CD14-positive monocyte (primary cell): ENCODE data around the gene EYS. TPM values are rescaled to one million over a fixed set of nuclear protein-coding genes. Genes with fewer than 3 reads are reported as not detected.

Experiments
- DNase-seq, 3 donors: peaks; one replicate each; pipeline ENCODE4 v3.0.0-alpha.2; 2011 to 2022
- H2AFZ ChIP-seq: 2 replicates; pipeline ENCODE4 v1.6.0; 2012; ENCODE audit warnings: mild to moderate bottlenecking, low read depth, low read length, inconsistent platforms; ENCODE audit not compliant: insufficient read depth, poor library complexity, severe bottlenecking
- H3K27ac ChIP-seq, 2 donors: 1 replicate in 1 of 2; 2 replicates in 1 of 2; pipeline ENCODE4 v1.5.1; 2012 to 2013; ENCODE audit warnings: low read length in 2 of 2, control low read depth in 1 of 2, inconsistent platforms in 1 of 2, low read depth in 1 of 2, mild to moderate bottlenecking in 1 of 2
- H3K27me3 ChIP-seq, 2 donors: one replicate each; pipeline versions ENCODE4 v1.6.0 to v1.6.1; 2011 to 2013; ENCODE audit warnings: low read length in 2 of 2; ENCODE audit not compliant: control insufficient read depth in 2 of 2, insufficient read depth in 2 of 2
- H3K36me3 ChIP-seq, 2 donors: replicated peaks in 1 of 2; 1 replicate in 1 of 2; 2 replicates in 1 of 2; pipeline versions ENCODE4 v1.5.1 to v1.6.1; 2012 to 2013; ENCODE audit warnings: low read length in 2 of 2, control low read depth in 1 of 2, inconsistent platforms in 1 of 2, mild to moderate bottlenecking in 1 of 2; ENCODE audit not compliant: insufficient read depth in 2 of 2, control insufficient read depth in 1 of 2
- H3K4me1 ChIP-seq, 2 donors: 1 replicate in 1 of 2; 2 replicates in 1 of 2; pipeline versions ENCODE4 v1.5.1 to v1.6.1; 2012 to 2013; ENCODE audit warnings: low read length in 2 of 2, control low read depth in 1 of 2, inconsistent platforms in 1 of 2, mild to moderate bottlenecking in 1 of 2, moderate library complexity in 1 of 2; ENCODE audit not compliant: insufficient read depth in 2 of 2, control insufficient read depth in 1 of 2
- H3K4me2 ChIP-seq: replicated peaks from 2 replicates; pipeline ENCODE3; 2012; ENCODE audit warnings: low read length, moderate library complexity, mild to moderate bottlenecking; ENCODE audit not compliant: poor library complexity, severe bottlenecking; ENCODE audit errors: extremely low read depth
- H3K4me3 ChIP-seq, 3 experiments: fragments of 200-600 bp in 1 of 3; sonication (generic) in 1 of 3; replicated peaks in 1 of 3; 1 replicate in 2 of 3; 2 replicates in 1 of 3; pipeline ENCODE4 v1.5.1; 2011 to 2013; ENCODE audit warnings: low read length in 3 of 3, mild to moderate bottlenecking in 3 of 3, control low read depth in 2 of 3, low read depth in 2 of 3, inconsistent platforms in 1 of 3, moderate library complexity in 1 of 3
- H3K79me2 ChIP-seq: 2 replicates; pipeline ENCODE4 v1.6.0; 2012; ENCODE audit warnings: mild to moderate bottlenecking, control low read depth, inconsistent platforms, low read length, moderate library complexity; ENCODE audit not compliant: insufficient read depth
- H3K9ac ChIP-seq: 2 replicates; pipeline ENCODE4 v1.6.0; 2017; ENCODE audit warnings: low read length, mild to moderate bottlenecking; ENCODE audit not compliant: insufficient read depth, poor library complexity, severe bottlenecking
- H3K9me3 ChIP-seq, 2 donors: replicated peaks in 1 of 2; 1 replicate in 1 of 2; 2 replicates in 1 of 2; pipeline versions ENCODE4 v1.5.1 to v1.6.1; 2012 to 2013; ENCODE audit warnings: low read length in 2 of 2, control low read depth in 1 of 2; ENCODE audit not compliant: control insufficient read depth in 1 of 2, insufficient read depth in 1 of 2
- H4K20me1 ChIP-seq: 2 replicates; pipeline ENCODE4 v1.6.0; 2012; ENCODE audit warnings: mild to moderate bottlenecking, low read length, control low read depth, moderate library complexity; ENCODE audit not compliant: insufficient read depth
- H3K27ac Mint-ChIP-seq, 7 donors: one replicate each; pipeline ENCODE4 v1.8.0; 2020; ENCODE audit warnings: mild to moderate bottlenecking in 7 of 7, mixed read lengths in 7 of 7, moderate library complexity in 6 of 7, inconsistent platforms in 2 of 7
- H3K27me3 Mint-ChIP-seq, 3 donors: one replicate each; pipeline ENCODE4 v1.8.0; 2021 to 2022; ENCODE audit warnings: low read depth in 3 of 3, mild to moderate bottlenecking in 3 of 3, mixed read lengths in 3 of 3, moderate library complexity in 3 of 3, inconsistent platforms in 1 of 3
- H3K36me3 Mint-ChIP-seq, 2 donors: one replicate each; pipeline ENCODE4 v1.8.0; 2020; ENCODE audit warnings: mixed read lengths in 2 of 2, inconsistent platforms in 1 of 2, mild to moderate bottlenecking in 1 of 2
- H3K4me1 Mint-ChIP-seq: one replicate; pipeline ENCODE4 v1.8.0; 2020; ENCODE audit warnings: mild to moderate bottlenecking, mixed read lengths
- H3K4me3 Mint-ChIP-seq, 2 donors: one replicate each; pipeline ENCODE4 v1.8.0; 2020; ENCODE audit warnings: mild to moderate bottlenecking in 2 of 2, mixed read lengths in 2 of 2, moderate library complexity in 1 of 2
- H3K9me3 Mint-ChIP-seq, 7 donors: one replicate each; pipeline ENCODE4 v1.8.0; 2020 to 2022; ENCODE audit warnings: mixed read lengths in 7 of 7, mild to moderate bottlenecking in 6 of 7, moderate library complexity in 6 of 7, inconsistent platforms in 2 of 7
- WGBS: methylation state at CpG from one replicate; pipeline ENCODE4 v1.1.5; 2013; ENCODE audit warnings: missing lambda C conversion rate; ENCODE audit not compliant: insufficient coverage; 5-methylcytosine and 5-hydroxymethylcytosine counted together
- intact Hi-C, 2 donors: fragments of 100-400 bp; cut with micrococcal nuclease; formaldehyde crosslinking; loops; one replicate each; pipeline versions ENCODE4 v1.15.0 to v1.15.1; 2023
- polyA plus RNA-seq, 3 donors: library from polyadenylated mRNA; depleted of rRNA in 1 of 3; unstranded in 2 of 3; stranded (reverse) in 1 of 3; fragments of 300-500 nt in 2 of 3; fragments of >200 nt in 1 of 3; fragmentation: Illumina TruSeq in 2 of 3; gene quantifications; 1 replicate in 2 of 3; 2 replicates in 1 of 3; pipeline ENCODE4 v1.2.3, GENCODE V29; 2012 to 2021
- TF ChIP-seq, protein P1 (sequence below): fragments of 200-600 bp; IDR thresholded peaks from one replicate; pipeline ENCODE4 v1.8.0; 2022; ENCODE audit warnings: antibody characterized with exemption, mild to moderate bottlenecking

The EYS gene
- polyA plus RNA-seq, 3 donors = 0.01 to 0.03 TPM; not detected in 1

DNA sequence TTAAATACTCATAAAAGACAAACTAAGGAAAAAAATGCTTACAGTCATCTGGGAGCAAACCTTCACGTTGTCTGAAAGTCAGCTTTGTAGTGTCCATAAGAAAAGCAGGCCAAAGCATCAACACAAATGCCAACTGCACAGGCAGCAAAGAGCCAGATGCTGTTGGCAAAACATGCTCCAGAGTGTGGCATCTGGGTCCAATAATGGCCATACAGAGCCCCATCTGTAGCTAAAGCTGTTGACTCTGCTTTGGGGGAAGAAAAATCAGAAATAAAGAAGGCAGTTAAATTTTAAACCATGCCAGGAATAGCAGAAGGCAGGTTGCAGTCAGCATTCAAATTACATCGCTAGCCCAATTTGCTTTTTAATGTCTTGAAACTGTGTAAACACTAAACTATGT is 776.3 kb downstream of the EYS start:
- Mint-ChIP-seq H3K27ac (no peak overlapping the region), H3K4me1 (no peaks in the 10 kb centered on the region), H3K4me3 (no peak overlapping the region), H3K9me3 (peaks cover 0 to 4% (median 2%) of the 10 kb centered on the region in 7 donors), H3K36me3 (no peaks in the 10 kb centered on the region), H3K27me3 (peaks cover 0 to 1% (median 0%) of the 10 kb centered on the region in 3 donors)
- H3K9ac ChIP-seq = no peak overlapping the region
- DNase-seq = no peak
- H3K36me3 ChIP-seq = no peaks in the 10 kb centered on the region
- no peaks in the 10 kb centered on the region for H3K4me1 ChIP-seq
- no peak overlapping the region for H2AFZ ChIP-seq
- H3K9me3 ChIP-seq = peaks cover under 1 to 7% of the 10 kb centered on the region in 2 donors
- WGBS = 86% methylated on average over 1 of the region's 2 CpGs
- intact Hi-C loops = no loop called here
- no peak overlapping the region for H3K4me2 ChIP-seq
- H3K27ac ChIP-seq = no peak overlapping the region
- TF ChIP-seq, protein P1, sequence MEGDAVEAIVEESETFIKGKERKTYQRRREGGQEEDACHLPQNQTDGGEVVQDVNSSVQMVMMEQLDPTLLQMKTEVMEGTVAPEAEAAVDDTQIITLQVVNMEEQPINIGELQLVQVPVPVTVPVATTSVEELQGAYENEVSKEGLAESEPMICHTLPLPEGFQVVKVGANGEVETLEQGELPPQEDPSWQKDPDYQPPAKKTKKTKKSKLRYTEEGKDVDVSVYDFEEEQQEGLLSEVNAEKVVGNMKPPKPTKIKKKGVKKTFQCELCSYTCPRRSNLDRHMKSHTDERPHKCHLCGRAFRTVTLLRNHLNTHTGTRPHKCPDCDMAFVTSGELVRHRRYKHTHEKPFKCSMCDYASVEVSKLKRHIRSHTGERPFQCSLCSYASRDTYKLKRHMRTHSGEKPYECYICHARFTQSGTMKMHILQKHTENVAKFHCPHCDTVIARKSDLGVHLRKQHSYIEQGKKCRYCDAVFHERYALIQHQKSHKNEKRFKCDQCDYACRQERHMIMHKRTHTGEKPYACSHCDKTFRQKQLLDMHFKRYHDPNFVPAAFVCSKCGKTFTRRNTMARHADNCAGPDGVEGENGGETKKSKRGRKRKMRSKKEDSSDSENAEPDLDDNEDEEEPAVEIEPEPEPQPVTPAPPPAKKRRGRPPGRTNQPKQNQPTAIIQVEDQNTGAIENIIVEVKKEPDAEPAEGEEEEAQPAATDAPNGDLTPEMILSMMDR = no peak
- no peaks in the 10 kb centered on the region for H3K79me2 ChIP-seq
- no peaks in the 10 kb centered on the region for H3K27me3 ChIP-seq
- H4K20me1 ChIP-seq = no peaks in the 10 kb centered on the region
- no peak overlapping the region for H3K4me3 ChIP-seq

GRCh38 chr6:64926051-64926450 is 781.0 kb downstream of the EYS start:
- H2AFZ ChIP-seq = no peak overlapping the region
- H3K4me3 Mint-ChIP-seq = no peak overlapping the region
- no peak overlapping the region for H3K9ac ChIP-seq
- H3K27ac Mint-ChIP-seq = no peak overlapping the region
- H3K36me3 ChIP-seq = no peaks in the 10 kb centered on the region
- DNase-seq = no peak
- H3K9me3 Mint-ChIP-seq = peaks cover 0 to 7% (median 0%) of the 10 kb centered on the region in 7 donors
- H3K4me1 Mint-ChIP-seq = no peaks in the 10 kb centered on the region
- H3K4me2 ChIP-seq = no peak overlapping the region
- H3K36me3 Mint-ChIP-seq = no peaks in the 10 kb centered on the region
- peaks cover 0 to 1% (median 0%) of the 10 kb centered on the region in 3 donors for H3K27me3 Mint-ChIP-seq
- H3K27ac ChIP-seq = no peak overlapping the region
- H3K4me1 ChIP-seq = no peaks in the 10 kb centered on the region
- H3K4me3 ChIP-seq = no peak overlapping the region
- H3K9me3 ChIP-seq = peaks cover 6 to 12% of the 10 kb centered on the region in 2 donors
- TF ChIP-seq, protein P1 = no peak
- no peaks in the 10 kb centered on the region for H3K79me2 ChIP-seq
- intact Hi-C loops = no loop called here
- no peaks in the 10 kb centered on the region for H3K27me3 ChIP-seq
- H4K20me1 ChIP-seq = no peaks in the 10 kb centered on the region
